ENCODE data around the gene FJX1.
A peak's percentile ranks its signal among the peaks of the same experiment; 100 is the strongest.
"Not testable (repeated sequence)": the region's sequence is repeated elsewhere in the genome, so short reads cannot be mapped to it uniquely, and the experiment has no call there.

FJX1 gene

GRCh38 chr11:35635933-35636332, 17.7 kb downstream of the FJX1 start:
- no peak for DNase-seq

- DNase-seq = no peak
These were observed 21.4 kb downstream of the FJX1 start for GRCh38 chr11:35639591-35640179.

GRCh38 chr11:35641171-35641897, 23.1 kb downstream of the FJX1 start:
- no peak for DNase-seq

- DNase-seq = no peak
These were observed 23.7 kb downstream of the FJX1 start for GRCh38 chr11:35641964-35642363.

GRCh38 chr11:35647421-35648093, 29.3 kb downstream of the FJX1 start:
- no peak for DNase-seq

GRCh38 chr11:35650006-35650405, 31.7 kb downstream of the FJX1 start:
- no peak for DNase-seq

GRCh38 chr11:35650467-35650866, 32.2 kb downstream of the FJX1 start:
- DNase-seq = no peak

GRCh38 chr11:35651263-35651662, 33.0 kb downstream of the FJX1 start:
- DNase-seq = no peak

GRCh38 chr11:35652786-35653185, 34.5 kb downstream of the FJX1 start:
- DNase-seq = not testable (repeated sequence)

- no peak for DNase-seq
These were observed 36.5 kb downstream of the FJX1 start for GRCh38 chr11:35654711-35655110.

- no peak for DNase-seq
These were observed 37.0 kb downstream of the FJX1 start for GRCh38 chr11:35655254-35655653.

- no peak for DNase-seq
These were observed 37.6 kb downstream of the FJX1 start for GRCh38 chr11:35655856-35656255.

GRCh38 chr11:35658020-35658948, 40.0 kb downstream of the FJX1 start:
- DNase-seq = no peak

GRCh38 chr11:35661534-35661933, 43.3 kb downstream of the FJX1 start:
- DNase-seq = no peak

GRCh38 chr11:35662061-35662648, 43.9 kb downstream of the FJX1 start:
- DNase-seq = no peak

GRCh38 chr11:35662649-35663407, 44.6 kb downstream of the FJX1 start, which contains the start of gene TRIM44:
Gene TRIM44 (plus strand): TSS chr11:35662775. CDS start chr11:35663112, 337 bp downstream.
- peak; percentile 93 for DNase-seq

- no peak for DNase-seq
These were observed 45.1 kb downstream of the FJX1 start for GRCh38 chr11:35663408-35663702.

GRCh38 chr11:35664977-35665441, 46.7 kb downstream of the FJX1 start:
- DNase-seq = no peak

- no peak for DNase-seq
These were observed 49.0 kb downstream of the FJX1 start for GRCh38 chr11:35667257-35667656.

GRCh38 chr11:35668350-35668749, 50.1 kb downstream of the FJX1 start:
- DNase-seq = not testable (repeated sequence)
